ENCODE measurements around the gene TESPA1. TPM values are rescaled to one million over a fixed set of nuclear protein-coding genes. Genes with fewer than 3 reads are reported as not detected.

TESPA1 gene
- total and polyA plus RNA-seq, 2 of the 8 experiments (the other 6 are each of a cell fraction or from before 2014, with no cell fraction given): not detected

GRCh38 chr12:54937376-54937775 lies 47.2 kb downstream of the TESPA1 start:
- Histone ChIP-seq H3K36me3 (ENCODE audit: control insufficient read depth in 2 of 4, insufficient read depth in 4 of 4, low read length in 3 of 4) (no peaks in the 10 kb centered on the region), H3K56ac (replicated peaks; ENCODE audit: insufficient read length, low read depth, low read length) (no peak overlapping the region), H3K18ac (ENCODE audit: extremely low read depth, low read length) (no peak overlapping the region), H3K9ac (replicated peaks in 1 of 4; ENCODE audit: extremely low read depth in 1 of 4, low read depth in 3 of 4, low read length in 3 of 4) (no peak overlapping the region), H3K4ac (replicated peaks; ENCODE audit: insufficient read length, low read depth, low read length) (no peak overlapping the region), H4K5ac (ENCODE audit: insufficient read length, low read depth, low read length) (no peak overlapping the region), H3K14ac (ENCODE audit: insufficient read length) (no peak overlapping the region), H3K27ac (ENCODE audit: low read depth, low read length) (no peak overlapping the region), H4K20me1 (replicated peaks in 1 of 2; ENCODE audit: control insufficient read depth in 1 of 2, insufficient read depth in 2 of 2, low read length in 2 of 2) (no peaks in the 10 kb centered on the region), H2BK5ac (ENCODE audit: low read depth, low read length) (no peak overlapping the region), H2BK20ac (ENCODE audit: low read length) (no peak overlapping the region), H2BK15ac (ENCODE audit: low read length) (no peak overlapping the region), H2AFZ (ENCODE audit: low read length) (0 out of 2 replicates have a peak overlapping the region, but pooled peaks have one; percentile 20), H2AK5ac (ENCODE audit: low read depth, low read length) (no peak overlapping the region), H4K8ac (ENCODE audit: extremely low read depth, insufficient read depth, low read length) (no peak overlapping the region), H2BK12ac (ENCODE audit: low read depth, low read length) (no peak overlapping the region), H3K4me3 (ENCODE audit: extremely low read depth in 1 of 4, insufficient read depth in 2 of 4, low read depth in 3 of 4, low read length in 4 of 4) (no peak overlapping the region), H3K79me1 (ENCODE audit: low read depth, low read length) (no peaks in the 10 kb centered on the region), H3K4me2 (ENCODE audit: insufficient read depth in 1 of 2, low read depth in 2 of 2, low read length in 2 of 2) (no peak overlapping the region), H3K23me2 (ENCODE audit: low read depth, low read length) (no peaks in the 10 kb centered on the region), H3K79me2 (ENCODE audit: control insufficient read depth in 1 of 2, insufficient read depth in 2 of 2, low read length in 2 of 2) (no peaks in the 10 kb centered on the region), H4K91ac (replicated peaks; ENCODE audit: insufficient read length, low read length) (no peak overlapping the region), H3K9me3 (ENCODE audit: insufficient read depth in 2 of 2, low read depth in 1 of 2, low read length in 1 of 2) (no peaks in the 10 kb centered on the region), H2BK120ac (replicated peaks; ENCODE audit: low read depth, low read length) (no peak overlapping the region), H3K23ac (ENCODE audit: insufficient read length) (no peak overlapping the region), H3K4me1 (replicated peaks in 1 of 4; ENCODE audit: control insufficient read depth in 3 of 4, insufficient read depth in 4 of 4, low read length in 3 of 4) (peaks cover 0 to 3% (median 0%) of the 10 kb centered on the region in 4 experiments; a peak in 1 of 7 replicates), H3K27me3 (replicated peaks in 1 of 4; ENCODE audit: control insufficient read depth in 3 of 4, extremely low read depth in 1 of 4, insufficient read depth in 3 of 4, low read length in 3 of 4) (peaks cover 0 to 2% (median 0%) of the 10 kb centered on the region in 4 experiments; a peak in 1 of 7 replicates)
- POLR2A ChIA-PET (ENCODE audit: partially characterized antibody): no interaction called here
- TF ChIP-seq USF2 (IDR thresholded peaks at IDR 0.05; ENCODE audit: low read length) (no peak), RBBP5 (IDR thresholded peaks at IDR 0.05; ENCODE audit: borderline replicate concordance, low read depth, low read length) (no peak), CREB1 (IDR thresholded peaks at IDR 0.05) (no peak), HDAC2 (IDR thresholded peaks at IDR 0.05; ENCODE audit: borderline replicate concordance in 1 of 2, low read depth in 2 of 2, low read length in 2 of 2) (no peak), SRF (IDR thresholded peaks at IDR 0.05; ENCODE audit: low read depth, low read length) (no peak), SP2 (IDR thresholded peaks at IDR 0.05; ENCODE audit: low read length) (no peak), ATF3 (IDR thresholded peaks at IDR 0.05; ENCODE audit: insufficient read depth, low read depth, low read length) (no peak), JUN (IDR thresholded peaks at IDR 0.05; ENCODE audit: low read depth, low read length) (no peak)
- CTCF ChIA-PET (ENCODE audit: partially characterized antibody): interaction anchor here (1.2 to 1.3 kb wide), 2 partner anchors 19 to 55 kb away, joined by 3 to 4 read pairs; no protein-coding TSS in a partner anchor
- no peak for DNase-seq (ENCODE audit: low read depth in 1 of 2, low spot score in 2 of 2)
- no peak for FAIRE-seq
